GM12873 (cell line): ENCODE data around the gene HOXC9.

Source experiments
- TF ChIP-seq, protein P1 (sequence below): IDR thresholded peaks from 2 replicates; pipeline ENCODE4 v1.5.1; 2012; ENCODE audit warnings: low read depth, mild to moderate bottlenecking, moderate library complexity, low read length, control low read depth; ENCODE audit not compliant: insufficient read depth; ENCODE audit errors: missing control alignments

The HOXC9 gene

GRCh38 chr12:54033106-54033979 is 33.4 kb downstream of the HOXC9 start:
- TF ChIP-seq, protein P1, sequence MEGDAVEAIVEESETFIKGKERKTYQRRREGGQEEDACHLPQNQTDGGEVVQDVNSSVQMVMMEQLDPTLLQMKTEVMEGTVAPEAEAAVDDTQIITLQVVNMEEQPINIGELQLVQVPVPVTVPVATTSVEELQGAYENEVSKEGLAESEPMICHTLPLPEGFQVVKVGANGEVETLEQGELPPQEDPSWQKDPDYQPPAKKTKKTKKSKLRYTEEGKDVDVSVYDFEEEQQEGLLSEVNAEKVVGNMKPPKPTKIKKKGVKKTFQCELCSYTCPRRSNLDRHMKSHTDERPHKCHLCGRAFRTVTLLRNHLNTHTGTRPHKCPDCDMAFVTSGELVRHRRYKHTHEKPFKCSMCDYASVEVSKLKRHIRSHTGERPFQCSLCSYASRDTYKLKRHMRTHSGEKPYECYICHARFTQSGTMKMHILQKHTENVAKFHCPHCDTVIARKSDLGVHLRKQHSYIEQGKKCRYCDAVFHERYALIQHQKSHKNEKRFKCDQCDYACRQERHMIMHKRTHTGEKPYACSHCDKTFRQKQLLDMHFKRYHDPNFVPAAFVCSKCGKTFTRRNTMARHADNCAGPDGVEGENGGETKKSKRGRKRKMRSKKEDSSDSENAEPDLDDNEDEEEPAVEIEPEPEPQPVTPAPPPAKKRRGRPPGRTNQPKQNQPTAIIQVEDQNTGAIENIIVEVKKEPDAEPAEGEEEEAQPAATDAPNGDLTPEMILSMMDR: no peak

- TF ChIP-seq, protein P1: no peak
Measured at GRCh38 chr12:54033980-54034784, 34.2 kb downstream of the HOXC9 start.

GRCh38 chr12:54034785-54035310 is 34.9 kb downstream of the HOXC9 start:
- TF ChIP-seq, protein P1: no peak

DNA sequence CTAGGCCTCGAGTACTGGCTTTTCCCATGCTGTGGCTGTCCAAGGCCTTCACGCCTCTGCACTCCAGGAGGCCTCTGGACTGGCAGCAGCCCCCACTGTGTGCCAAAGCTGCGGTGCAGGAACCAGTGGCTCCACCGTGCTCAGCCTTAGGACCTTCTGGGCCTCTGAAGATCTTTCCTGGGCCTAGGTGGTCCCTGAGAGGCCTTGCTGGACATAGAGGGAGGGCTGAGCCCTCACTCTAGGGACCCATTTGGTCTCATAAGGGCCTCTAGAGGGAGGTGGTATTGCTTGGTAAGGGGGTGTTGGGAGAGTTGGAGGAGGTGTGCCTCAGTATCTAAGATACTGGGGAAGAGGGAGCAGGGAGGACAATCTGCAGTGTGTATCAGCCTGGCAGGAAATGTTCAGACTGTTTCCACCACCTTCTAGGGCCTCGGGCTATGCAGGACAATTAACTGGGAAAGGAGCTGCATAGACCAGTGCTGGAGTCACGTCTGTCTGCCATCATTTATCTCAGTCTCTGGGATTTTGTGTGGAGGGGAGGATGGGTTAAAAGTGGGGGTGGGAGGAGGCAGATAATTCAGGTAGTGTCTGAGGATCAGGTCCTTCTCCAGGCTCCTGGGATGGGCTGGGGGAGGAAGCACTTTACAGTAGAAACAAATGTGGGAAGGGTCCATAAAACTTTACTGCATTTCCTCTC is 35.8 kb downstream of the HOXC9 start:
- TF ChIP-seq, protein P1: no peak

DNA sequence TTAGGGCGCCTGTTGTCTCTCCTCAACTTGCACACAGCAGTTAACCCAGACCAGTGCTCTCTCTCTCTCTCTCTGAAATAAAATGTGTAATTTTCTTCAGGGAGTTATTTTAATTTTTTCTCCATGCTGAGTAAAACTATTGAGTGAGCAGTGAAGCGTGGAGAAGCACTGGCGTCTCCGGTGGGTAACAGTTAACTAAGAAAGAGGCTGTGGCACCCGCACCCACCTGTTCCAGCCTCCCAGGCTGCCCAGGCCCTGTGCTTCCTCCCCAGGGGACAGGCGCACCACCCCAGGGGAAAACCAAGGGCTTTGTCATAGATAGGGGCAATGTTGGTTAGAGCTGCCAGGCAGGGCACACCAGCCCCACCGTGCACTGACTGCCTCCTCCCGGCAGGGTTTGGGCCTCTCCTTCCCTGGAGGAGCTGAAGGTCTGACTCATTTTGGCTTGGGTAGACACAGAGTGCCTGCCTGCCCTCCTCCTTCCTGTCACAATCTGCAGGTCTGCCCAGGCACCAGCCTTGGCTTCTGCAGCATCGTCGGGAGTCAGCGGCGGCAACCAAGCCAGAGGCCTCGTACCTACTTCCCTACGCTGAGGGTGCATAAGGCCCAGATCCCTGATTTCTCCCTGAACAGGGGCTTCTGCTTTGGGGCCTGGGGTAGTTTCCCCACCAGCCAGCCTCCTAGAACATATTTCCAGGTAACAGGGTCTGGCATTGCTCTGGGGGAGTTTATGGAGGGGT is 36.8 kb downstream of the HOXC9 start:
- TF ChIP-seq, protein P1: peak; percentile 8

- TF ChIP-seq, protein P1: no peak
Measured at GRCh38 chr12:54037360-54038283, 37.7 kb downstream of the HOXC9 start.
